Upper lobe of left lung (tissue), 6 donors: ENCODE measurements around the gene KCNIP4. TPM values are rescaled to one million over a fixed set of nuclear protein-coding genes. Genes with fewer than 3 reads are reported as not detected.

Source experiments
- ATAC-seq, 2 donors: fragments of 200-7000 bp; cut with Tn5 transposase; one replicate each; pipeline ENCODE4 v1.9.1; 2022; ENCODE audit warnings: mild to moderate bottlenecking in 2 of 2, moderate library complexity in 2 of 2; ENCODE audit not compliant: low FRiP score in 2 of 2
- DNase-seq, 2 donors: peaks; one replicate each; pipeline ENCODE4 v3.0.0-alpha.2; 2019 to 2020
- H3K27ac ChIP-seq, 4 donors: fragments of 200-600 bp; sonication (generic); one replicate each; pipeline ENCODE4 v1.5.1; 2016 to 2019
- H3K27me3 ChIP-seq, 4 donors: fragments of 200-600 bp; sonication (generic); one replicate each; pipeline ENCODE4 v1.5.1; 2017 to 2019
- H3K36me3 ChIP-seq, 4 donors: fragments of 200-600 bp; sonication (generic); one replicate each; pipeline ENCODE4 v1.5.1; 2016 to 2019
- H3K4me1 ChIP-seq, 4 donors: fragments of 200-600 bp; sonication (generic); one replicate each; pipeline ENCODE4 v1.5.1; 2018 to 2019
- H3K4me3 ChIP-seq, 4 donors: fragments of 200-600 bp; sonication (generic); one replicate each; pipeline ENCODE4 v1.5.1; 2017 to 2019; ENCODE audit warnings: mild to moderate bottlenecking in 2 of 4, moderate library complexity in 1 of 4
- H3K9me3 ChIP-seq, 4 donors: fragments of 200-600 bp; sonication (generic); one replicate each; pipeline ENCODE4 v1.5.1; 2018 to 2019
- CTCF ChIP-seq, 6 experiments: fragments of 450-650 bp in 4 of 6; fragments of 200-600 bp in 2 of 6; sonication (generic) in 2 of 6; IDR thresholded peaks; one replicate each; pipeline ENCODE4 v1.5.1; 2016 to 2019; ENCODE audit warnings: antibody characterized with exemption in 6 of 6
- EP300 ChIP-seq, 4 donors: sonication (generic); formaldehyde crosslinking; IDR thresholded peaks; one replicate each; pipeline ENCODE4 v1.5.1; 2017; ENCODE audit warnings: antibody characterized with exemption in 4 of 4, control low read depth in 2 of 4
- POLR2A ChIP-seq, 4 donors: fragments of 450-650 bp; IDR thresholded peaks; one replicate each; pipeline ENCODE4 v1.5.1; 2016 to 2017; ENCODE audit warnings: antibody characterized with exemption in 4 of 4, mild to moderate bottlenecking in 2 of 4
- POLR2AphosphoS5 ChIP-seq, 2 donors: sonication (generic); formaldehyde crosslinking; IDR thresholded peaks; one replicate each; pipeline ENCODE4 v1.5.1; 2017; ENCODE audit warnings: antibody characterized with exemption in 2 of 2
- WGBS, 2 donors: methylation state at CpG; one replicate each; pipeline ENCODE4 v1.1.5; 2017 to 2018; 5-methylcytosine and 5-hydroxymethylcytosine counted together
- total RNA-seq, 6 donors: library from RNA; depleted of rRNA in 4 of 6; stranded (reverse); fragments of >200 nt in 4 of 6; gene quantifications; one replicate each; pipeline versions ENCODE4 v1.1.0 to v1.2.1, GENCODE V29; 2016 to 2021
- donor health status: DM: no; HTN: no; CAD: no; lungs with moderate emphysema.
- donor health status: DM: no; HTN: yes; CAD: no; lungs with severe emphysema.

The KCNIP4 gene
- total RNA-seq, 6 donors from 2014 or later: 0.20 TPM; not detected in 5

DNA sequence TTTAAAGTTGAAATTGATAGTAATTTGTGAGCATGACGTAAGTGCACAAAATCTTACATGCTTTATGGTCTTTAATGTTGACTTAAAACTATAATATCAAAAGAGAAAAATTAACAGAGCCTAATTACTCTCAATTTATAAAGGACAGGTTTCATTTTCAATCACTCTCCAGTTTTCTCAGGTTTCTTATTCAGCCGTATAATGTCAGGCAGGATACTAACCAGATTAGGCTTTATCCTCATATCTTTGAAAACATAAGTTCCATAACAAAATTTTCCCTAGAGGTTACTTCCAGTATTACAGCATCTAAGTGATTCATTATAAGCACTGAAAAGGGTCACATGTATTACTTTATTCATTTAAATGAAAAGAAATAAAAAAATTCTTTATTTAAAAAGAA lies 756.2 kb downstream of the KCNIP4 start:
- H3K27me3 ChIP-seq: no peaks in the 10 kb centered on the region
- H3K9me3 ChIP-seq: no peaks in the 10 kb centered on the region
- H3K36me3 ChIP-seq: no peaks in the 10 kb centered on the region
- no peaks in the 10 kb centered on the region for H3K4me1 ChIP-seq
- no peak overlapping the region for H3K27ac ChIP-seq
- TF ChIP-seq CTCF (IDR thresholded peaks at IDR 0.05): no peak
- no peak for TF ChIP-seq EP300 (IDR thresholded peaks at IDR 0.05)
- TF ChIP-seq POLR2AphosphoS5 (IDR thresholded peaks at IDR 0.05): no peak
- no peak for TF ChIP-seq POLR2A (IDR thresholded peaks at IDR 0.05)
- ATAC-seq: no peak
- 85 to 89% methylated on average over 2 of the region's 2 CpGs for WGBS, 2 donors
- H3K4me3 ChIP-seq: no peak overlapping the region
- no peak for DNase-seq

DNA sequence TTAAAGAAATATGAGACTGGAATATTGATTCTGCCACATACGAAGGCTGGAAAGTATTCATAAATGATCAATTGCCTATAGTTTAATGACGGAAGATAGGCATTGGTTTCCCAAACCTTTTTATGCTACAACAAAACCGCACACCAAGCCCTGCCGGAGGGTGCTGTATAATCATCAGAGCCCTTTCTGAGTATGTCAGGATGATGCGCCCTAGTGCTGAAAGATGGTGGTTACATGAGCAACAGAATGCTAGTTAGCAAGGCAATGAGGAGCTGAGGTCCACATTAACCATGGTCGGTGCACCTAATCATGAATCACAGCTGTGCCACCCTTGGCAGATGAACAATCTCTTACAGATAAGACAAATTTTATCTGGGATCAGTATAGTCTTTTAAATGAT lies 757.3 kb downstream of the KCNIP4 start:
- WGBS, 2 donors: 82 to 90% methylated on average over 6 of the region's 6 CpGs
- ATAC-seq: no peak
- Histone ChIP-seq H3K36me3 (no peaks in the 10 kb centered on the region), H3K4me1 (no peaks in the 10 kb centered on the region), H3K27ac (no peak overlapping the region), H3K4me3 (no peak overlapping the region), H3K27me3 (no peaks in the 10 kb centered on the region), H3K9me3 (no peaks in the 10 kb centered on the region)
- TF ChIP-seq POLR2AphosphoS5 (IDR thresholded peaks at IDR 0.05) (no peak), CTCF (IDR thresholded peaks at IDR 0.05) (no peak), POLR2A (IDR thresholded peaks at IDR 0.05) (no peak), EP300 (IDR thresholded peaks at IDR 0.05) (no peak)
- no peak for DNase-seq

- 67 to 75% methylated on average over 2 of the region's 2 CpGs for WGBS, 2 donors
- DNase-seq (no peak), ATAC-seq (no peak)
Measured at GRCh38 chr4:21184788-21185187, 763.8 kb downstream of the KCNIP4 start.

GRCh38 chr4:21181716-21182115 lies 766.9 kb downstream of the KCNIP4 start:
- ATAC-seq (no peak), DNase-seq (no peak)
- H3K9me3 ChIP-seq: no peaks in the 10 kb centered on the region
- no peaks in the 10 kb centered on the region for H3K4me1 ChIP-seq
- H3K27ac ChIP-seq: no peak overlapping the region
- no peak overlapping the region for H3K4me3 ChIP-seq
- no peak for TF ChIP-seq EP300 (IDR thresholded peaks at IDR 0.05)
- no peak for TF ChIP-seq POLR2A (IDR thresholded peaks at IDR 0.05)
- TF ChIP-seq POLR2AphosphoS5 (IDR thresholded peaks at IDR 0.05): no peak
- no peak for TF ChIP-seq CTCF (IDR thresholded peaks at IDR 0.05)
- no peaks in the 10 kb centered on the region for H3K27me3 ChIP-seq
- H3K36me3 ChIP-seq: no peaks in the 10 kb centered on the region

More at GRCh38 chr4:21184788-21185187, 763.8 kb downstream of the KCNIP4 start:
- Histone ChIP-seq H3K27ac (no peak overlapping the region), H3K9me3 (no peaks in the 10 kb centered on the region), H3K4me1 (no peaks in the 10 kb centered on the region), H3K27me3 (no peaks in the 10 kb centered on the region), H3K4me3 (no peak overlapping the region), H3K36me3 (no peaks in the 10 kb centered on the region)
- TF ChIP-seq POLR2AphosphoS5 (IDR thresholded peaks at IDR 0.05) (no peak), CTCF (IDR thresholded peaks at IDR 0.05) (no peak), POLR2A (IDR thresholded peaks at IDR 0.05) (no peak), EP300 (IDR thresholded peaks at IDR 0.05) (no peak)

DNA sequence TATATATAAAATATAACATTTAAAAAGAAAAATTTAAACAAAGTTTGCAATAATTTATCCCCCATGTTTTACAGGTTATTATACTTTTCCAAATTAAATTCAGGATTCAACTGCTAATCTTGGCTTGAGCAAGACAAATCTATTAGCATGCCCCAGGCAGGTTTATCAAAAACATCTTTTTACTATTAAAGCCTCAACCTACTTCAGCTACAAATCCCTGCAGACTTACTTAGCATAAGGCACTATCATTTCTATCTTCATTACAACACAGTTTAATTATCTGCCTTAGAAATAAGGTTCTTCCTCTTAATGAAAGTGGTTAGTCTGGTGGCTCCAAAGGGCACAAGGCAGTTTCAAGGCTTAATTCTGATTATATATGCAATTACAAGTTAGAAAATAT lies 770.7 kb downstream of the KCNIP4 start:
- Histone ChIP-seq H3K36me3 (no peaks in the 10 kb centered on the region), H3K9me3 (no peaks in the 10 kb centered on the region), H3K4me3 (no peak overlapping the region), H3K4me1 (no peaks in the 10 kb centered on the region), H3K27me3 (no peaks in the 10 kb centered on the region), H3K27ac (no peak overlapping the region)
- no peak for TF ChIP-seq CTCF (IDR thresholded peaks at IDR 0.05)
- no peak for TF ChIP-seq POLR2A (IDR thresholded peaks at IDR 0.05)
- no peak for TF ChIP-seq POLR2AphosphoS5 (IDR thresholded peaks at IDR 0.05)
- no peak for TF ChIP-seq EP300 (IDR thresholded peaks at IDR 0.05)
- no peak for DNase-seq
- ATAC-seq: no peak
